Right kidney (tissue), 9 donors: Measurements from ENCODE around the gene TLL1.

Experiments
- DNase-seq: peaks from one replicate; pipeline ENCODE4 v3.0.0-alpha.2; 2016
- long read RNA-seq, 8 donors: transcript quantifications; one replicate each; lab custom pipeline, GENCODE V29; 2026

Gene TLL1
- long read RNA-seq, donor 1 = 0 reads
- long read RNA-seq, donor 2 = 0 reads
- long read RNA-seq, donor 3 = 0 reads
- long read RNA-seq, donor 4 = 0 reads
- long read RNA-seq, donor 5 = 0 reads
- long read RNA-seq, donor 6 = 0 reads
- long read RNA-seq, donor 7 = 0 reads
- long read RNA-seq, donor 8, full-length matches to known transcripts = 1 of 1 reads
- long read RNA-seq, donor 8, partial matches to known transcripts = 0 of 1 reads
- long read RNA-seq, donor 8, other reads (novel, unspliced or antisense) = 0 of 1 reads

DNA sequence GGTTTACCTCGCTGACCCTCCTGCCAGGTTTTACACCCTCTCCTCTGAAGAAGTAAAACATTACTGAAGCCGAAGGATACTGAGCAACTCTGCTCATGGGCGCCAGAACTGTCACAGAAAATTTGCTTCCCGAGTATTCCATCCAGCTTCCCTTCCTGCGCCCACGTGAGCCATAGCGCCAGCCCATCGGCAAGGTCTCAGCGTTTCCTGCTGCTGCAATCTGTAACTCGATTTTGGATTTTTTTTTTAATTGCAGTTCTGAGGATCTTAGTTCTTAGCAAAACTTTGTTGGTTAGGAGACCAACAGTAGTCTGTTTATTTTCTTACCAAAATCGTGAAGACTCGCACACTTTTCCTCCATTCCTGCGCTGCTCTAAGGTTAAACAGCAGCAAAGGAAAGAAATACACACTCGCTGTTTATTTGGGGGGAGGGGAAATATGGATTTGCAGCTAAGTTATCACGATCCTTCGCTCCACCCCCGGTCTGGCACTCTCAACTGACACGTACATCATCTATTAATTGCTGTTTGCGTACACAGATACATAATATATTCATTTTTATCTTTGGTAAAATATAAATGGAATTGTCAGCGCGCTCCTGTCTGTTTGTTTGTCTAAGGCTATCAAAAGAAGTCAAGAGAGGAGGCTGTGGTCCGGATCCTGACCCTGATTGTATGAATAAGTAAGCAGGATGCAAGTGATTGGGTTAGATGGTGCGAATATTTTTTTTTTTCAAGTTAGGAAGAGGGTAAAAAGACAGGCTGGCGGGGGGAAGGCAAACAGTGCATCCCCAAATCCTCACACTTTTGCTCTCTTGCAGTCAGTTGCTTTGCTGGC lies at the start of gene TLL1:
TLL1 (plus strand) TSS at position 777 of the 837 bp plus-strand sequence. CDS start 668 bp downstream, outside the sequence.
- peak; percentile 59 for DNase-seq

DNA sequence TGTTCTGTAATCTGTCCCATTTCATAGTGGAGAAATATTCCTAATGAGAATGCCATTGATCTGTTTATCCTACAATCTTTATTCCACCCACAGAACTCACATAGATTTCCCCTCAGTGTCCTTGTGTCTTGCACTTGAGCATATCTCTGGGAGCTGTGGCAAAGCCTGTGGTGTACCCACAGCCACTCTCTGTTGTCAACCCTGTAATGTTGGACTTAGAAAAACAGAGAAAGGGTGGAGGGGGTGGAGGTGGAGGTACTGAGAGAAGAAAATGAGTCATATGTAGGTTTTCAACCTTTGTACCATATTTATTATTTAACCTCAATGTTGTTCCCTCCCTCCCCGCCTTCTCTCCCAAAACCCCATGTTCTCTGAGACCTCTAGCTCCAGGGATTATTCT lies 46.9 kb upstream of the TLL1 start:
- DNase-seq = no peak

DNA sequence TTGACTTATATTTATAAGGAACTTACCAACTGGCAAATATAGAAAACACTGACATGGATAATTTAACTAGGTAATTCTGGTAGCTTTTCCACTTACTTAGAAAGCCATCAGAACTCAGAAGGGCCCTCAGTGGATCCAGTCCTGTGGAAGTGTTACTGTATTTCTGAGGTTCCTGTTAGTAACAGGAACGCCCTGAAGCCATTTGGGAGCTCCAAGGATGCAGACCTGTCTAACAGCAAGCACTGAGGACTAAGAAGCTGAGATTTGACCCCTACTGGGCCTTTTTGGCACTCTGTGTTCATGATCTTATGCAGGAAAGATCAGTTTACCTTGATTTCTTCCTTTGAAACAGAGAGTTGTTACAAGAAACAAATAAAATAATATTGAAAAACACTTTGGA lies 46.0 kb upstream of the TLL1 start:
- DNase-seq = no peak

DNA sequence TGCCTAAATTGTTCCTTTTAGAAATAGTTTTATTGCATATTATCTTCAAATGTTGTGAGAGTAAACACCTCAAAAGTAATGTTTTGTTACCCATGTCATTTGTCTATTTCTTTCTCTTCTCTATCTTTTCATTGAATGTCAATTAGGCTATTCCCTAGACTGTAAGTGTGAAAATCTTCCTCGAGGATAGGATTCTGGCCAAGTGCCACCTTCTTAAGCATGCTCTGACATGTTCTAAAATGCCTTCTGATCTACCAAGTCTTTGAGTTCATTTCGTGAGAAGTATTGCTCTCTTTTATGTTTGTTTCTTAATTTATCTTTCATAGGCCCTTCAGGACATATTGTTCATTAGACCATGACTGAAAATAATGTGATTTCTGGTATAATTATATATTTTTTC lies 44.1 kb upstream of the TLL1 start:
- no peak for DNase-seq

DNA sequence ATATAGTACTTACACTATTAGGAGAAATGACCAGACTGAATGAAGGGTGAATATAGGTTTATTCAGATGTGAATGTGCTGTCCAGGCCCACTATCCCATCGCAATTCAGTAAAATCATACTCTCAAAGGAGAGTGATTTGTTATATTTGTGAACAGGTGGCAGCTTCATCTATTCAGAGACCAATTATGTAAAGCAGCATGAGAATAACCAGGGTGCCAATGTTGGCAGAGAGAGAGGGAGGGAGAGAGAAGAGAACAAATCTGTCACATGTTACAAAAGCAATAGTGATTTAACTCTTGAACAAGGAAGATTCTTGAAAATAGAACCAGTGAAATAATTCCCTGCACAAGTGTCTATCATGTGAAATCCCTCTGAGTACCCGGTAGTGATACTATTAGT lies 38.9 kb upstream of the TLL1 start:
- no peak for DNase-seq

DNA sequence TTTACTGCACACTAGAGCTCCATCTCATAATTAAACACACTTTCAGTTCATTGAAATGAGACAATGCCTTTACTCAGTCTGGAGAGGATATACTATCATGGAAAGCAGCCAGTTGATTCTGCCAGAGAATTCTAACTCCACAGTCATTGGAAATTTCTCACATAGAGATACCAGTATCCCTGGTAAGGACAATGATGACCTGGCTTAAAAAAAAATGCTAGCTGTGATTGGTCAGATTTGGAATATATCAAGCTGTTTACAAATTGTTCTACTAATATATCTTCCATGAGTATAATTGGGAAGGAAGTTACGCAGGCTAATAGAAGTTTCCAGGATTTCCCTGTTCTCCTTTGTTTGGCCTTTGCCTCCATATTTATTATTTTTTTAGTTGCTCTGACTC lies 34.5 kb upstream of the TLL1 start:
- no peak for DNase-seq

DNA sequence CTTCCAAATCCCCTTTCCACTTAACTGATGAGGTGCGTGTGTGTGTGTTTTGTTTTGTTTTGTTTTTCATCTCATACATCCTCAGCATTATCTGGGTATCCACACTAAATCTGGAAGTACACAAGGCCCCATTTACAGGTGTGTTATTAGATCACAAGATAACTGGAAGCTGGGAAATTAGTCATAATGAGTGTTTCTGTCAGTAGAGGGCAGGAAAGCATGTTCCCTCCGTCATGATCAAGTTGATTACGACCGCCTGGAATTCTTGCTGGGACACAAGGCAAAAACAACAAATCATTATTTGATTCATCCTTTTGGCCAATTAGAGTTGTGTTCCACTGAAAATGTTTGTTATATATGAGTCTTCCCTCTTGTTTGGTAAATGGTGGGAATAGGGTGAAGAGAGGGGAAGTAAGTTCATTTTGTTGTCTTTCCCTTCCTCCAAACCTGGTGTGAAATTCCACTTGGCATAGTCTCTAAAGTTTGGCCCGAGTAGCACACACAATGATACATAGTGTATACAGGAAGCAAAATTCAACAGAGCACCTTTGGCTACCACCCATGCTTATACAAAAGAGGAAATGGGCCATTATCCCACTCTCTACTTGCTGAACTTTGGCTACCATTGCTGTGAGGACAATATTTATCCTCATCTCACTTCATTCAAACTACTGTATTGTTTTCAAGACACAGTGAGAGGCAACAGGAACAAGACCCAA lies 33.3 kb upstream of the TLL1 start:
- no peak for DNase-seq

DNA sequence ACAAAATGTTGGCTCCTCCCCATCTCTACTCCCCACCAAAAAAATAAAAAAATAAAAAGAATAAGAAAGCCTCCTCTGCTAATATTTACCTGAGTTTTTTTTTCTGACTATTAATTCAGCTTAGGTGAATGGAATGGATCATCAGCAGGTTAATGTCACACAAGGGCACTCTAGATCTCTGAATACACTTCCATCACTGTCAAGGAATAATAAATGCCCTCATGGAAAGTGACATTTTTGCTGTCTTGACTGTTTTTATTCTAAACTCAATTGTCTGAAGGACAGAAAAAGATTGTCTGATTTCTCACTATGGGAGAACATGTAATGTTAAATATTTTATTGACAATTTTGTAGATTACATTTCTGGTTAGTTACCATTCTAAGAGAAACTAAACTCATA lies 30.4 kb upstream of the TLL1 start:
- DNase-seq = no peak

DNA sequence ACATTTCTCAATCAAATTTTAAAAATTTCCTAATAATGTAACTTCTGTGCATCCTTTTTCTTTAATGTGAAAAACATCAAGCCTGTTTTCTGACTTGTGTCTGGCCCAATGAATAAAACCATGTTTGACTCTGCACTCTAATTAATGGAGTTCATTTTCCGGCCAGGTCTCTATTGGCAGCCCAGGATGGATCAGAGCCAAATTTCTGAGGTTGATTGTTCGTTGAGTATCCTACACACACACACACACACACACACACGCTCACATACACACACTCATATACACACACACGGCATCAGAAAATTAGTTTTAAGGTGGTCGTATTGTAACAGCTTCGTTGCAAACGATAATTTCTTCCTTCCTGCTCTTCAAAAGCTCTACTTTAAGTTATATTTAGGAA lies 28.9 kb upstream of the TLL1 start:
- no peak for DNase-seq

DNA sequence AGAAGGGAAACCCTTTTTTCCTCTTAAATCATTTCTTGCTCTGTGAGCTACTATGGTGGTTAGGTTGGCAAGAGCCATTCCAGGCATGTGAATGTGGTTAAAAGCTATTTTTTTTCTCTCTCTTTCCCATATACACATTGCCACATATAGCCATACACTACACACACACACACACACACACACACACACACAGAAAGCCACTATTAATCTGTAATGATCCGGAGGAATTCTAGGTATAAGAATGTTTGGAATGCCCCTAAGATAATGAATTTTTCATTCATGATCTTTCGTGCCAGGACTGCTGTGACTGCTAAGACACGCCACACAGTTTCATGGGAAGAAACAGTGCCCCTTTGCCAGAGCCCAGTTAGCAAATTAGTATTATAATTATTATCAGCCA lies 21.8 kb upstream of the TLL1 start:
- DNase-seq = no peak

DNA sequence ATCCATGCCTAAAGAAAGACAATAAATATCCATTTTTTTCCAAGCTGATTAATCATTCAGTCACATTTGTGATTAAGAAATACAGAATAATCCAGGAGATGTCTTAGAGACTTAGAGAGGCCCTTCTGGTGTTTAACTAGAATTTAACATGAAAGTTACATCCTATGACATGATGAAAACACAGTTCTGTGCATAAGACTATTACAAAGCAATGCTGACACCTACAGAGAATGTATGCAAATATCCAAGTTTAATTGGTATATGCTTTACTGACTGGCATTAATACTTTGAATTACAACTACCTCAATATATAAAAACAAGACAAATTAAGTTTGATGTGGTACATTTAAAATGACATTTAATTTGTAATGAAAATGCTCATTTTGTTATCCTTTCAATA lies 17.8 kb upstream of the TLL1 start:
- no peak for DNase-seq

DNA sequence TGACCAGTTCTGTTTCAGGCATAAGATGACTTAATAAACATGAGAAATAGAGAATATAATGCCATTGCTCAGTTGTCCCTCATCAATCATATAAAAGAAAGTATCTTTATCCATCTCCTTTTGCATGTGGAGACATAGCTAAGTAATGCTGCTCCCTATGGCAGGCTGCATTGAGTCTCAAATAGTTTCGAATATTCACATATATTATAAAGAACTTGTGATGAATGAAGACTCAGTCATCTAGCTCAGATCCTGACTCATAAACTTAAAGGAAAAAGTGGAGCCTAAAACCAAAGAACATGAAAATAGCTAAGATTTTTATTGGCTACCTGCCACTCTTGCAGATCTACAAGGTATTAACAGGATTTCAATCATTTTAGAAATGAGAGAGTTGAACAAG lies 11.7 kb upstream of the TLL1 start:
- DNase-seq = no peak

DNA sequence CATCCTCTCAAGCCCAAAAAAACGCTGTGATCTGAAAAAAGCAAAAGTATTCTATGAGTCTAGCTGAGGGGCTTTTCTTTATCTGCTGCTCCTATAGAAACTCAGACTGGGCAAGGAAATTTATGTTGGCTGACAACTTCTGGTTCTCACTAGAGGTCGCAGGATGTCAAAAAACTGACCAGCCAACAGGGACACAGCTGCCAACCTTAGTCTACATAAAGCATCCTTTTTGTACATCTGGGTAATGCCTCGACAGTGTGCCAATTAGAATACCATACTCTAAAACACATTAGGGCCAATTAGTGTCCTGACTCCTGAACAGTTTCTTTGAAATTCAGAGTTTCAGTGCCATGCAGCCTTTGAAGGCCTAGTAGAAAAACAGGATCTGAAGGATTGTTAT lies 8.8 kb upstream of the TLL1 start:
- no peak for DNase-seq

DNA sequence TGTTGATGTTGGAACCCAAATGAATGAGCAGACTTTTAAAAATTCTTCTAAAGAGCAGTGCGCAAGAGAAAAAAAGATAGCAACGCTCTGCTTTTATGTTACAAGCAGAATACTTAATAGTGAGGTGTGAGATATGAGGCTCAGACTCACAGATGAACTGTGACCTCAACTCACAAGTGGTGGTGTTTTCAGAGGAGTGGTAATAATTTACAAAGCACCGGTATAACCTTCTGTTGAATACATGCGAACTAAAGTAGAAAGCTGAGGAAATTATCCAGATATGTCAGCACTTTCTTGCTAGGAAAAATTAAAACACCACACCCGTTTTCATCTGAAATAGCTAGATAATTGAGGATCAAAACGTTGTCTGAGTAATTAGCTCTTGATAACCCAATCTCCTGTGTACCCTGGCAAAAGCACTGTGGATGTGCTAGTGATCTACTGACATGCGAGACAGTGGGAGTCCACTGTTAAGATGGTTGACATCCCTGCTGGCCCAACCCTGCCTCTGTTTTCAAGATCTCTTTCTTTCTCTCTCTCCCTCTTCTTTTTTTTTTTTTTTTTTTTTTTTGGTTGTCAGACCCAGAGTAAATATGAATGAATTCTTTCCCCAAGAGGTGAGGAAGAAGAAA lies 6.9 kb upstream of the TLL1 start:
- DNase-seq = no peak

DNA sequence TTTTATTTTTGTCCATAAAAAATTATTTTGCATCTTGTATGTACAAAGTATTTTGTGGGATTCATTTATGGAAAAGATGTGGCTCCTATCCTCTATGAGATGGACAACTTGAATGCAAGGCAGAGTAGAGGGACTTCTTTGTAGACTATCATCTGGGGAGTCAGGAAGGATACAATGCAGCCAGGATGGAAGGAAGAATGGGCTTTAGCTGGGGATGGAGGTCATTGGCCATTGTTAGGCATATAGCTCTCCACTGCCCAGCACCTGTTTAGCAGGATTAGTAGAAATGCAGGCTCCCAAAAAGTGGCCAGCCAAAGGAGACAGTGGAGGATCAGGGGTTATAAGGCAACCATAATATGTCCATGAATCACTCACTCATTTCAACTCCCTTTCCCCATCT lies 5.1 kb upstream of the TLL1 start:
- no peak for DNase-seq

DNA sequence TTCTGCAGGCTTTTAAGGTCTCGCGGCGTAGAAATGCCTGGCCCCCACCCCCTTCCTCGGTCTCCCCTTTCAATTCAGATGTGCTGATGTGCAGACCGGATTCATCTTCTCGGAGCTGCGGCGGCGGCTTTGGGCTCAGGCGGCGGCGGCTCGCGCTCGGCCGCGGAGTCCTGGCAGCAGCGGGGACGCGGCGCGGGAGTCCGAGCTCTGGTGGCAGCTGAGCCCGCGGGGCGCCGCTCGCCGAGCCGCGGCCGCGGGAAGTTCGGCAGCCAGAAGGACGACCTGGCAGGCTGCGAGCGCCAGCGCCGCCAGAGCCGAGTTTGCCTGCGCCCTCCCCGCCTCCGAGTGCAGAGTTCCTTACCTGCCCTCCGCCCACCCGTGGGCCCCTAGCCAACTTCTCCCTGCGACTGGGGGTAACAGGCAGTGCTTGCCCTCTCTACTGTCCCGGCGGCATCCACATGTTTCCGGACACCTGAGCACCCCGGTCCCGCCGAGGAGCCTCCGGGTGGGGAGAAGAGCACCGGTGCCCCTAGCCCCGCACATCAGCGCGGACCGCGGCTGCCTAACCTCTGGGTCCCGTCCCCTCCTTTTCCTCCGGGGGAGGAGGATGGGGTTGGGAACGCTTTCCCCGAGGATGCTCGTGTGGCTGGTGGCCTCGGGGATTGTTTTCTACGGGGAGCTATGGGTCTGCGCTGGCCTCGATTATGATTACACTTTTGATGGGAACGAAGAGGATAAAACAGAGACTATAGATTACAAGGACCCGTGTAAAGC lies 448 bp downstream of the TLL1 start:
- peak; percentile 78 for DNase-seq

DNA sequence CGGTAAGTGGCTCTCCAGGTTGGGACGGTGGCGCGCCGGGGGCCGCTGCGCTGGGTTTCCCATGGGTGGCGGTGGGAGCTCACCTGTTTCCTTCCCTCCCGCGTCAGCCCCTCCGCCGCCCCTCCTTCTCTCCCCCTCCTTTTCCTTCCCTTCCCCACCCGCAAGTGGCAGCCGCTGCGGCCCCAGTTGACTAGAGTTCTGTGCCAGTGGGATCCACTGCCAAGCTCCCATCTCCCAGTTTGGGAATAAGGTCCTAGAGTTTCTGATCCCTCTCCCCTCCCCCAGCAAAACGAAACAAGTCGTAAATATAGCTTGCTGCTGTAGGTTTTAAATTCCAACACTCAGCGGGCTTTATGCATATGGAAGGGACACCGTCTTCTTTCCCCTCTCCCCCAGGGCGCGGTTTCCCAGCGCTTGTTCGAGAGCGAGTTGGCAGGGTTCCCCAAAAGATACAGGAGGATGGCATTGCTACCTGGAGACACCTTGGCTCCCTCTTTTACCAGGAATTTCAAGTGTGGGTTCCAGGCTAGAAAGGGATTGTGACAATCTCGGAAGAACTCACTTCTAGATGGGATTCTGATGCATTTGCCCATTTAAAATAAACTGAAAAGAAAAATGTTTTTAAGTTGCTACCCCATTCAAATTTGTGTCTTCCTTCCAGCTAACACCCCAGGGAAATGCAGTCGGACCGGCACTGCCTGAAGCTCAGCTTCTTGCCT lies 1.2 kb downstream of the TLL1 start:
- DNase-seq = peak; percentile 64

DNA sequence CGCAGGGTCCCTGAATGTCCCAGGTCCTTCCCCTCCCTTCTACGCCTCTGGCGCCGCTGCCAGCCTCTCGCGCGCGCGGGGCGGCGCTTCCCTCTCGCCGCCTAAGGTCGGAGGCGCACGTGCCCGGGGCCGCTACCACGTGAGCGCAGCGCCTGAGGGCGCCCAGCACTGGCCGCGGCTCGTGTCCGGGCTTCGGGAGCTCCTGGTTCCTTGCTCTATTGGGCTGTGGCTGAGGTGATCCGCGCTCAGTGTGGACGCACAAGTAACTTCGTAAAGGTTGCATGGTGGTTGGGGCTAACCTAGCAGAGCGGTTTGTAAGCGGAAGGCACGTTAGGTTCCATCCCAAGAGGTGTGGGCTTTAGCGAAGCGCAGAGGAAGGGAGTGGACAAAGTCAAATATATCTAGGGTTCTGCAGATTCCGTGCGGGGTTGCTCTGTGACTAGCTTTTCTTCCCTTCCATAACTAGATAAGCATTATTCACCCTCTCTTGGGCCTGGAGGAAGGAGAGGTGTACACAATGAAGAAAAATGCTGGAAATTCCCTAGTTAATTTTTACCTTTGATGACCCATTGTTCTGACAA lies 1.8 kb downstream of the TLL1 start:
- DNase-seq = peak; percentile 71

DNA sequence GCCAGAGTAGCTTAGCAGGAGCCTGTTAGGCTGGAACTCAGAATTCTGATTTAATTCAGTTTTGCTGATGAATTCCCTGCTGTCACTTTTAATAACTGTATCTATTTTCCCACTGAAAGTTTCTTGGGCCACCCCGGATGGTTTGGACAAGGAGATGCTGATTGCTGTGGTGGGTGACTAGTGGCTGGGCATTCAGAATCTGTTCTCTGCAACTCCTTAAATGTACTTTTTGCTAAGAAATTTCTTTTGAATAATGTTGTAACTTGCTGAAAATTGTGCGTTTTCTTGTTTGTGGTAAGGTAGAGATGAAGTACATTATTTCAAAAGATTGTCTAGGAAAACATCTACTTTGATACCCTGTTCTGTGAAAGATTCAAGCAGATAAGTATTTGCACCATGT lies 2.4 kb downstream of the TLL1 start:
- DNase-seq = no peak

DNA sequence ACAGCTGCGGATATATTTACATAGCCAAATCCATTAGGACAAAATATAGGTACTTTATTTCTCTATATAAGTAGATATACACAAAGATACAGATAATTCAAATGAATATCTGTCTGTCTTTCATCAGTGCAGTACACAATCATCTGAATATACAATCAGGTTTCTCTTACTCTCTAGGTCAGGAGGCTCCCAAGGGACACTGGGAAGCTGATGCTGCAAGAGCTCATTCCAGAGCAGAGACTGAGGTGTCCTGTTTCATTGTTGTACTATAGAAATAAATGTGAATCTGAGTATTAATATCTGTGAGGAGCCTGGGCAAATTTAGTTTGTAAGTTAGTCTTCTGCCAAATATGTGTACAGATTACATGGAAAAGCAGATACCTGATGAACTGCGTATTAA lies 4.2 kb downstream of the TLL1 start:
- no peak for DNase-seq

DNA sequence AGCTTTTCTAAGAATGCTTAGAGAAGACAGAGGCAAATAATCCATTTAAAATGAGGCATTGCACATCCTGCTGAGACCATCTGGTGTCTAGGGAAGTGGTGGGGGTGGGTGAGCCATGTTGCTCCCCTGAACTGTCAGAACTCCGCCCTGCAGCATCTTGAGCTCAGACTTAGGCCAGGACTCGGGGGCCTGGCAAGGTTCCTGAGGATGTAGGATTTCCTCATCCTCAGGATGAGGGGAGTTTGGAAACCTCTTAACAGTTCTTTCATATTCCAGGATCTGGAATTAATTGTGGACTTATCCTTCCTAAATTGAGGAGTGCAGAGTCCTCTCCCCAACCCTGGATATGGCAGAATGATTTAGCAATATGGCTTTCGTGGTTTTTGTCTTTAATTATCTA lies 6.6 kb downstream of the TLL1 start:
- DNase-seq = no peak
